Heart right ventricle (tissue), 16 donors: ENCODE measurements around the gene PDE4D. TPM values are rescaled to one million over a fixed set of nuclear protein-coding genes. Genes with fewer than 3 reads are reported as not detected.

Experiments
- ATAC-seq, 8 donors: fragments of 200-7000 bp; cut with Tn5 transposase; one replicate each; pipeline ENCODE4 v1.9.1; 2020; ENCODE audit warnings: mild to moderate bottlenecking in 8 of 8, moderate library complexity in 8 of 8, moderate number of reproducible peaks in 1 of 8
- DNase-seq, 2 donors: peaks; one replicate each; pipeline ENCODE4 v3.0.0-alpha.2; 2020
- H3K27ac ChIP-seq, 10 donors: fragments of 200-600 bp; sonication (generic) in 2 of 10; one replicate each; pipeline versions ENCODE4 v1.5.0 to v1.8.0; 2020 to 2022; ENCODE audit warnings: mild to moderate bottlenecking in 3 of 10
- H3K27me3 ChIP-seq, 7 donors: fragments of 200-600 bp; one replicate each; pipeline ENCODE4 v1.8.0; 2021 to 2022; ENCODE audit warnings: mild to moderate bottlenecking in 2 of 7
- H3K36me3 ChIP-seq, 9 donors: fragments of 200-600 bp; sonication (generic) in 1 of 9; one replicate each; pipeline versions ENCODE4 v1.5.0 to v1.8.0; 2020 to 2022; ENCODE audit warnings: mild to moderate bottlenecking in 2 of 9
- H3K4me1 ChIP-seq, 9 donors: fragments of 200-600 bp; sonication (generic) in 1 of 9; one replicate each; pipeline versions ENCODE4 v1.5.0 to v1.8.0; 2020 to 2022; ENCODE audit warnings: mild to moderate bottlenecking in 4 of 9
- H3K4me3 ChIP-seq, 10 donors: fragments of 200-600 bp; sonication (generic) in 2 of 10; one replicate each; pipeline versions ENCODE4 v1.5.0 to v1.8.0; 2020 to 2022; ENCODE audit warnings: mild to moderate bottlenecking in 7 of 10, moderate library complexity in 2 of 10
- H3K9me3 ChIP-seq, 11 donors: fragments of 200-600 bp in 10 of 11; sonication (generic) in 2 of 11; one replicate each; pipeline versions ENCODE4 v1.5.0 to v1.8.0; 2013 to 2022; ENCODE audit warnings: mild to moderate bottlenecking in 2 of 11, control low read depth in 1 of 11, moderate library complexity in 1 of 11
- CTCF ChIP-seq, 9 donors: fragments of 200-600 bp; sonication (generic) in 2 of 9; IDR thresholded peaks; one replicate each; pipeline versions ENCODE4 v1.5.0 to v1.8.0; 2021 to 2022; ENCODE audit warnings: antibody characterized with exemption in 9 of 9, mild to moderate bottlenecking in 5 of 9, moderate library complexity in 1 of 9
- WGBS, 2 donors: extraction: QIAGEN DNeasy Blood & Tissue Kit; methylation state at CpG; one replicate each; pipeline ENCODE4 v1.1.7; 2013; ENCODE audit warnings: inconsistent platforms in 1 of 2; 5-methylcytosine and 5-hydroxymethylcytosine counted together
- intact Hi-C, 10 donors: fragments of 100-400 bp; cut with DNase I; formaldehyde crosslinking; loops; one replicate each; pipeline versions ENCODE4 v1.11.1 to v1.14.2; 2022
- polyA plus RNA-seq, 2 donors: library from polyadenylated mRNA; stranded (reverse); fragments of 200-250 nt; gene quantifications; one replicate each; pipeline ENCODE4 v1.2.3, GENCODE V29; 2013
- total RNA-seq, 10 donors: library from RNA; stranded (reverse); fragmentation: NEBNext Ultra II Directional in 3 of 10; extraction: Animal tissue kit (Norgen Biotek cat#: 25700) in 3 of 10; gene quantifications; one replicate each; pipeline versions ENCODE4 v1.2.1 to v1.2.4, GENCODE V29; 2021 to 2023
- donor health status: Arrhythmogenic right ventricular cardiomyopathy.
- donor health status: ischemic (EF 13 %, LVEDD 7.1; RV severe dilation, severe dysfunction).
- donor health status: healthy with polysubstance abuse.
- donor health status: DM: no; HTN: yes; CAD: no.
- donor health status: DM: no; HTN: no; CAD: no.
- donor health status: ischemic (EF 25% LVEDD 6.9; RV normal size, moderate dysfunction).
- donor health status: ischemic (EF 25% LVEDD 5.7; RV mildly dilated, moderate dysfunction).
- donor health status: healthy.
- donor health status: DM: yes; HTN: yes; CAD: no.
- donor health status: Ischemic cardiomyopathy.
- donor health status: ischemic (EF 35%, LVEDD 5.7; RV mildly dilated, moderate dysfunction).
- donor health status: nonischemic (EF 11% LVEDD 7.7; RV severe dilation, severe dysfunction).
- donor health status: DM: yes; HTN: yes; CAD: no.
- donor health status: PGD.
- donor health status: ischemic (EF 29% LVEDD 5.4; RV normal size, mild dysfunction).
- donor health status: nonischemic (EF 23%, LVEDD 6.1; RV moderate dilation, normal function).

The PDE4D gene
- total and polyA plus RNA-seq, 12 donors: 5.8 to 83.2 (median 39.5) TPM

- intact Hi-C loops: loop anchor here in 9 of 10 donors (5.0 to 10.0 kb wide), 16 partner anchors 111 to 861 kb away; no protein-coding TSS in a partner anchor
- 19 to 20% methylated on average over 8 of the region's 8 CpGs for WGBS, 2 donors
- H3K27ac ChIP-seq: no peak overlapping the region
- no peaks in the 10 kb centered on the region for H3K9me3 ChIP-seq
- peak in 2 of 8 donors; percentile 40 to 48 for ATAC-seq
- peaks cover 0 to 4% (median 0%) of the 10 kb centered on the region in 9 donors for H3K4me1 ChIP-seq
- peak; percentile 13 to 66 (median 54) for TF ChIP-seq CTCF (IDR thresholded peaks at IDR 0.05)
- peaks cover 0 to 26% (median 6%) of the 10 kb centered on the region in 7 donors for H3K27me3 ChIP-seq
- no peaks in the 10 kb centered on the region for H3K36me3 ChIP-seq
- H3K4me3 ChIP-seq: peak overlapping the region in 1 of 10 donors; percentile 10
- no peak for DNase-seq
Measured at GRCh38 chr5:59813761-59814536, 79.6 kb downstream of the PDE4D start.

- peak in 6 of 8 donors; percentile 46 to 76 (median 64) for ATAC-seq
Measured at GRCh38 chr5:59810041-59810440, 83.5 kb downstream of the PDE4D start.

GRCh38 chr5:59807806-59808205, 85.7 kb downstream of the PDE4D start:
- TF ChIP-seq CTCF (IDR thresholded peaks at IDR 0.05): no peak
- WGBS, 2 donors: 86 to 88% methylated on average over 3 of the region's 3 CpGs
- H3K9me3 ChIP-seq: no peaks in the 10 kb centered on the region

More at GRCh38 chr5:59810041-59810440, 83.5 kb downstream of the PDE4D start:
- TF ChIP-seq CTCF (IDR thresholded peaks at IDR 0.05): peak; percentile 79 to 98 (median 93)
- H3K4me3 ChIP-seq: peak overlapping the region in 1 of 10 donors; percentile 16
- H3K4me1 ChIP-seq: peaks cover 0 to 4% (median 0%) of the 10 kb centered on the region in 9 donors
- no peak overlapping the region for H3K27ac ChIP-seq
- DNase-seq: peak; percentile 68 to 69
- H3K27me3 ChIP-seq: peaks cover 0 to 26% (median 6%) of the 10 kb centered on the region in 7 donors
- WGBS, 2 donors: 4 to 6% methylated on average over 14 of the region's 14 CpGs
- no peaks in the 10 kb centered on the region for H3K36me3 ChIP-seq
- intact Hi-C loops: loop anchor here in 9 of 10 donors (1.0 to 10.0 kb wide), 19 partner anchors 115 to 865 kb away; no protein-coding TSS in a partner anchor
- no peaks in the 10 kb centered on the region for H3K9me3 ChIP-seq

GRCh38 chr5:59800347-59800893, 93.1 kb downstream of the PDE4D start:
- WGBS, 2 donors: 89 to 90% methylated on average over 1 of the region's 1 CpG
- Histone ChIP-seq H3K27ac (no peak overlapping the region), H3K4me3 (no peak overlapping the region), H3K4me1 (peaks cover 0 to 28% (median 15%) of the 10 kb centered on the region in 9 donors), H3K36me3 (no peaks in the 10 kb centered on the region), H3K9me3 (no peaks in the 10 kb centered on the region), H3K27me3 (no peaks in the 10 kb centered on the region)
- ATAC-seq (no peak), DNase-seq (no peak)
- no peak for TF ChIP-seq CTCF (IDR thresholded peaks at IDR 0.05)
- intact Hi-C loops: loop anchor here in 8 of 10 donors (1.0 to 10.0 kb wide), 10 partner anchors 128 to 916 kb away; no protein-coding TSS in a partner anchor

More at GRCh38 chr5:59807806-59808205, 85.7 kb downstream of the PDE4D start:
- Histone ChIP-seq H3K27ac (no peak overlapping the region), H3K36me3 (no peaks in the 10 kb centered on the region), H3K4me3 (no peak overlapping the region), H3K27me3 (peaks cover 0 to 24% (median 6%) of the 10 kb centered on the region in 7 donors), H3K4me1 (peaks cover 0 to 4% (median 0%) of the 10 kb centered on the region in 9 donors)
- DNase-seq (no peak), ATAC-seq (no peak)
- intact Hi-C loops: loop anchor here in 2 of 10 donors (10.0 kb wide), 2 partner anchors 623 to 923 kb away; no protein-coding TSS in a partner anchor
